Muscle layer of duodenum (tissue), 2 donors: ENCODE results near the gene ABHD4.

Experiments used
- H3K27ac ChIP-seq: one replicate; pipeline ENCODE4 v1.7.0; 2013; ENCODE audit warnings: mild to moderate bottlenecking, low read length
- H3K27me3 ChIP-seq: one replicate; pipeline ENCODE4 v1.7.0; 2013; ENCODE audit warnings: low read depth, mild to moderate bottlenecking, control low read depth, low read length
- H3K36me3 ChIP-seq, 2 donors: one replicate each; pipeline ENCODE4 v1.7.0; 2013; ENCODE audit warnings: low read length in 2 of 2, control low read depth in 1 of 2, mild to moderate bottlenecking in 1 of 2; ENCODE audit not compliant: insufficient read depth in 2 of 2, control insufficient read depth in 1 of 2
- H3K4me1 ChIP-seq, 2 donors: one replicate each; pipeline ENCODE4 v1.7.0; 2013; ENCODE audit warnings: low read length in 2 of 2, mild to moderate bottlenecking in 2 of 2, control low read depth in 1 of 2, moderate library complexity in 1 of 2; ENCODE audit not compliant: insufficient read depth in 2 of 2, control insufficient read depth in 1 of 2
- H3K4me3 ChIP-seq, 2 donors: one replicate each; pipeline ENCODE4 v1.7.0; 2013; ENCODE audit warnings: low read length in 2 of 2, low read depth in 1 of 2, mild to moderate bottlenecking in 1 of 2
- H3K9me3 ChIP-seq, 2 donors: one replicate each; pipeline ENCODE4 v1.7.0; 2013; ENCODE audit warnings: low read length in 2 of 2, control low read depth in 1 of 2, mild to moderate bottlenecking in 1 of 2; ENCODE audit not compliant: control insufficient read depth in 1 of 2
- donor health status: healthy.

The ABHD4 gene

DNA sequence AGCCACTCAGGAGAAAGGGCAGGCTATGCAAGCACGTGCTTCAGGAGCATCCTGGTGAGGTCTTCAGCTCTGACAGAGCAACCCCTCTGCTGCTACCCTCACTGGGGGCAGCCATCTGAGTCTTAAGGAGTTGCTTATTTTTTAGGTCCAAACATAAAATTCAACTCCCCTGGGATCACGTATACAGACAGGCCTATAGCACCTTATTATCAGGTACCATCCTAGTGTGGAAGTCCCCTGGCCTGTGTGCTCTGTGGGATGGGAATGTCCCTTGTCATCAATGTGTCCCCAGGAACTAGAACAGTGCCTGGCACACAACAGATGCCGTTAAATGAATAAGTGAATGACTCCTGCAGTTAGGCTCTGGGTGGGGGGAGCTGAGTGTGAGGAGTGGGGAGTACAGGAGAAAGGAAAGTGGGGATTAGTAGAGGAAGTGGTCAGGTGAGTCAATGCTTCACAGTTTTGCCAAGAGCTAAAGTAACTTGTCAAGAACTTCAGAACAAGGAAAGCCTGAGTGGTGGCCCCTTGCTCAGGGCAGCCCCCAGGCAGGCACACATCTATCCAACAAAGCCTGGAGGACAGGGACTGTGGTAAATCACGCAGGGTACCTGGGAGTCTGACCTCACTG lies 42.6 kb upstream of the ABHD4 start:
- Histone ChIP-seq H3K27me3 (no peaks in the 10 kb centered on the region), H3K4me3 (no peak overlapping the region), H3K4me1 (peaks cover 6 to 22% of the 10 kb centered on the region in 2 donors), H3K27ac (no peak overlapping the region), H3K9me3 (no peaks in the 10 kb centered on the region), H3K36me3 (no peaks in the 10 kb centered on the region)

DNA sequence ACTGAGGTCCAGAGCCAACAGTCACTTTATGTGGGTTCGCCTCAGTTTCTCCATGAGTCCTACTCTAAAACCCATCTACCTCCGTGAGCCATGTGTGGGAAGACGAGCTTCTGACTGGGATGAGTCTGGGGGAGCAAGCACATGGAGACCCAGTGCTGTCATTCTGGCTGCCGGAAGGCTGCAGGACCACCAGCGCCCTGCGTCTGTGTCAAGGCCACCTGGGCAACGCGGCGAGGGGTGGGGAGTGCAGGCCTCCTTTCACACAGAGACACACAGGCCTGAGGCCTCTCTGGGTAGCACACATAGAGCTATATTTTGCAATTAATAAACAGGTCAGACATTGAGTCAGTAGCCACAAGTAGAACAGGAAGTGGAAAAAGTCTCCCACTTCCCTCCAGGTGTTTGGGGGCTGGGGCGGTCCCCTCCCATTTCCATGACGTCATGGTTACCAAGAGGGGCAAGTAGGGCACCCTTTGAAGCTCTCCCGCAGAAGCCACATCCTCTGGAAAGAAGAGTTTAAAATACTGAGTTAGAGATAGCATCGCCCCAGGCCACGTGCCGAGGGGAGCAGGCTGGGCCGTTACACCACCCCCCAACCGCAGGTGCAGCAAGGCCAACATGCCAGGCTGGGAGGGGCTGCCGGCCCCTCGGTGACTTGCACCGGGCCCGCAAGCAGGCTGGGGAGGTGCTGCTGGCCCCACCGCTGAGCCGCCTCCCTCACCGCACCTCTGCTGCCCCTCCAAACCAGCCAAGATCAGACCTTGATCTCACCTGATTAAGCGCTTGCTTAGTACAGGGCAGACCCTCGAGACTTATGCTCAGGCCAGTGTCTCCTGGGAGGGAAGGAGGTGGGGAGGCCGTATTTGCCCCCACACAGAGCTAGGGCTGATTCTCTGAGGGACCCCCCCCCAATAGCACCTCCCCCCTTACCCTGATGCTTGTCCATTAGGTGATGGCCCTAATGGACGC lies 41.8 kb upstream of the ABHD4 start:
- H3K9me3 ChIP-seq = no peaks in the 10 kb centered on the region
- H3K4me3 ChIP-seq = peak overlapping the region; percentile 53 to 69
- peaks cover 10 to 16% of the 10 kb centered on the region in 2 donors for H3K4me1 ChIP-seq
- no peaks in the 10 kb centered on the region for H3K27me3 ChIP-seq
- no peaks in the 10 kb centered on the region for H3K36me3 ChIP-seq
- H3K27ac ChIP-seq = peak overlapping the region; percentile 84

DNA sequence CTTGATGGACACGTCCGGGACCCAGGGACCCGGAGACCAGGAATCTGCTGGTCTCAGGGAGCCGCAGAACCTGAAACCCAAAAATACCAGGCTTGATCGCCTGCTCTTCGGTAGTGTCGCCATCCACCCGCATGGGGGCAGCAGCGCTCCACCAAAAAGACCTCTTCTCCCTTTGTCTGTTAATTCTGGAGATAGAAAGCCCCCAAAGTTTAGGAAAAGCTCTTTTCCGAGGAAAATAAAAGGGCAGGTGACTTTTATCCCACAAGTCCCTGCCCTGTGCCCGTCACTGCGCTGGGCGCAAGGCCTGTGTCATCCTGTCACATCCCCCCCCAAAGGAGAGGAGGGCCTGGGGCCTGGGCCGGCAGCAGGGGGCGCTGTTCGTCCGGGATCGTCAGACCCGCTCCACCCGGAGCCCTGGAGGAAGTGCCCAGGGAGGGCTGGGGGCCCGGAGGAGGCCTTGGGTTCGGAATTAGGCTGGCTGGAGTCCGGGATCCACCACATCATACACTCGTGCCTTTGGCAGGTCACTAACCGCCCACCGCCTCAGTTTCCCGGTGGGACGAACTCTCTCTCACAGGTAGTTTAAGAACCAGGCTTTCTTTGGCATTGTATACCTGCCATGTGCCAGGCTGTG lies 41.0 kb upstream of the ABHD4 start:
- Histone ChIP-seq H3K4me3 (peak overlapping the region; percentile 53 to 69), H3K27me3 (no peaks in the 10 kb centered on the region), H3K9me3 (no peaks in the 10 kb centered on the region), H3K36me3 (no peaks in the 10 kb centered on the region), H3K4me1 (peaks cover 10 to 16% of the 10 kb centered on the region in 2 donors), H3K27ac (peak overlapping the region; percentile 84)

DNA sequence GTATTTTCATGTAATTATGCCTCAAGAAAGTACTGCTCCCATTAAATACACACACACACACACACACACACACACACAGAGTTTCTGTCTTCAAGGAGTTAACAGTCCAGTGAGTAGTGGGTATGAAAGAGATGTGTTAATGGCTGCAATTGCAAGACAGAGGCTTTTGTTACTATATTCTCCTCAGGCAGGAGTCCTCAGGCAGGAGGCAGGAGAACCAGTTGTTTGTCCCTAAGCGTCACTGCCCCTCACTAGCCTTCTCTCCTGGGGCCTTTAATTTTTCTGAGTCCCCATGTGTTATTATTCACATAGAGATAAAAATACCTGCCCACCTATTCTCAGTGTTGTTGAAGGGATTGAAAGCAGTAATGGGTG lies 40.3 kb upstream of the ABHD4 start:
- peak overlapping the region; percentile 84 for H3K27ac ChIP-seq
- H3K4me1 ChIP-seq = peaks cover 10 to 16% of the 10 kb centered on the region in 2 donors
- no peak overlapping the region for H3K4me3 ChIP-seq
- H3K9me3 ChIP-seq = no peaks in the 10 kb centered on the region
- no peaks in the 10 kb centered on the region for H3K27me3 ChIP-seq
- H3K36me3 ChIP-seq = no peaks in the 10 kb centered on the region

DNA sequence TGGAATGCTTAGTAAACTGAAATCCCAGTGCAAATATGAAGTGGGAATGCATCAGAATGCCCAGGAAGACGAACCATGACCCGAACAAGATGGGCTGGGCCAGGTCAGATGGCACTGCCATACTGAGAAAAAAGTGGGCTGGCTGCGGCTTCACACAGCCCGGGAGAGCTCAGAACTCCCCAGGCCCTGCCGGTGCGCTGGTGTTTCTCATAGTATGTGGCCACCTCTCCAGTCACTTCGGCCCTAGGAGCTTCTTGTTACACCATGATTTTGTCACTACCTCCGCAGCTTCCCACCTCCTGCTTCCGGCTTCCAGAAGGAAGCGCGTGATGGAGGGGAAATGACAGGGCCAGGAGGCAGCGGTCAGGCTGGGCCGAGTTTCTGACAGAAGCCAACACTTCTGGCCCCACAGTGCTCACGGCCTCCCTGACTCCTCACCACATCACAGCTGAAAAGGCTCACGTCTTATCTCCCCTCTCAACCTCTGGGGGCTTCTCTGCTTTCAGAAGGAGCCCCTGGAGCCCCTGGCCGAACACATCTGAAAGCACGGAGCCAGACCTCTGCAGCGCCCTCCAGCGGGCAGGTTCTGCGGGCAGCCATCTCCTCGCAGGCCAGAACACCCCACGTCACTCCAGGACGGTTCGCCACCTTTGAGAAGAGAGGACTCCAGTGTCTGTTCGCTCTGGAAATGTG lies 39.7 kb upstream of the ABHD4 start:
- Histone ChIP-seq H3K4me3 (no peak overlapping the region), H3K27me3 (no peaks in the 10 kb centered on the region), H3K4me1 (peaks cover 10 to 16% of the 10 kb centered on the region in 2 donors), H3K9me3 (no peaks in the 10 kb centered on the region), H3K36me3 (no peaks in the 10 kb centered on the region), H3K27ac (peak overlapping the region; percentile 84)

DNA sequence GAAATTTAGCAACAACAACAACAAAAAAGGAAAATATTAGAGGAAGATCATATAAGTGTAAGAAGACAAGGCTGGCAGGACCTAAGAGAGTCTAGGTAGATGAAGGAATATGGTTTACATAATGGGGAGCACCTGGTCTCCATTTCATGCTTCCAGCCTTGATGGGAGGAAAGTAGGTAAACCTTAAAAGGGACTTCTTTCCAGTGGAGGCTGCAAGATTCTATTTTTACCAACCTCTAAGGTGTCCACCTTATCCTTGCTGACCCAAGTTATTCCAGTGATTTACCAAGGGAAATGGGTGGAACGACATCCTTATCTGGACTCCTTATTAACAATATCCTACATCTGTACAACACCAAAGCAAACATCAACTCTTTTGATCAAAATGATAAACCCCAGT lies 39.1 kb upstream of the ABHD4 start:
- Histone ChIP-seq H3K9me3 (no peaks in the 10 kb centered on the region), H3K4me1 (peaks cover 14 to 16% of the 10 kb centered on the region in 2 donors), H3K4me3 (no peak overlapping the region), H3K27me3 (no peaks in the 10 kb centered on the region), H3K36me3 (peaks cover 0 to 6% of the 10 kb centered on the region in 2 donors), H3K27ac (peak overlapping the region; percentile 6)

DNA sequence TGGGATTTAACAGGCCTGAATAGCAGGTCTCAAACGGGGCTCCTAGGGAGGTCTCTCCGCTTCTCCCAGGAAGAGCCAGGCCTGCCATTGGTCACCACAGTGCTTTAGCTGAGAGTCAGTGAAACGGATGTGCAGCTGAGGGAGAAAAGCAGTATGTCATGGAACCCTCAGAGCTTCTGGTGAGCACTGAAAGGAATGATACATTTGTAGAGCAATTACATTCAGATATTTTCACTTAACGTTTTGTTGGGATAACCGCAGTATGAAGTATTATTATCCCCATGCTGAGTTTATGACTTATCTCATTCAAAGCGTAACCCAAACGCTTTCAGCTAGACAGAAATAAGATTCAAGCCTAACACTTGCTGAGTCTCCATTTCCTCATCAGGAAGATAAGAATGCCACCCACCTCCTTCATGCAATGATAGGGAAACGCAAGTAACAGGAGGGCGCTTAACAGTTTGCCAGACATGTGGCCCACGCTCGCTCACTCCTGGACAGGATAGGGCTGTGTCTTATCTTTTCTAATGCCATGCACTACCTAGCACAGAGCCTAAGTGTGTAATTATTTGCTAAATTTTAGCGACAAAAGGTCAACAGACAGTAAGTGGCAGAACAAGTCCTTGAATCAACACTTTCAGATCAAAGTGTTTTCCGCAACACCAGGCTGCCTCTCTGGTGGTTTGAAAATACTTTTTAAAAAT lies 37.3 kb upstream of the ABHD4 start:
- Histone ChIP-seq H3K27ac (peak overlapping the region; percentile 55), H3K4me3 (no peak overlapping the region), H3K4me1 (peaks cover 14 to 16% of the 10 kb centered on the region in 2 donors), H3K27me3 (no peaks in the 10 kb centered on the region), H3K36me3 (peaks cover 0 to 18% of the 10 kb centered on the region in 2 donors), H3K9me3 (no peaks in the 10 kb centered on the region)

DNA sequence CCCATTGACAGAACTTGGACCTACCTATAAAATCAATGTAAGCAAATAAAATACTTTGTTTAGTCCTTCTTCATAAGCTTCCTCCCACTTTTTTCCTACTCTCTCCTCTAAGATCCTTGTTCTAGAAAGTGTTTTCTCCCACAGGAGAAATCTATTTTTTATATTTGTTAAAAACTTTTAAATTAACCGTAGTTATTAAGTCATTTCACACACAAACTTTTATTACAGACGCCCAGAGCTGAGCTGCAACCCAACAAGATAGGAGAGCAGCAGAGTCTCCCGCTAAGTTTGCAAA lies 36.8 kb upstream of the ABHD4 start:
- H3K4me3 ChIP-seq = no peak overlapping the region
- peak overlapping the region; percentile 55 for H3K27ac ChIP-seq
- peaks cover 0 to 18% of the 10 kb centered on the region in 2 donors for H3K36me3 ChIP-seq
- no peaks in the 10 kb centered on the region for H3K27me3 ChIP-seq
- H3K9me3 ChIP-seq = no peaks in the 10 kb centered on the region
- H3K4me1 ChIP-seq = peaks cover 11 to 14% of the 10 kb centered on the region in 2 donors

DNA sequence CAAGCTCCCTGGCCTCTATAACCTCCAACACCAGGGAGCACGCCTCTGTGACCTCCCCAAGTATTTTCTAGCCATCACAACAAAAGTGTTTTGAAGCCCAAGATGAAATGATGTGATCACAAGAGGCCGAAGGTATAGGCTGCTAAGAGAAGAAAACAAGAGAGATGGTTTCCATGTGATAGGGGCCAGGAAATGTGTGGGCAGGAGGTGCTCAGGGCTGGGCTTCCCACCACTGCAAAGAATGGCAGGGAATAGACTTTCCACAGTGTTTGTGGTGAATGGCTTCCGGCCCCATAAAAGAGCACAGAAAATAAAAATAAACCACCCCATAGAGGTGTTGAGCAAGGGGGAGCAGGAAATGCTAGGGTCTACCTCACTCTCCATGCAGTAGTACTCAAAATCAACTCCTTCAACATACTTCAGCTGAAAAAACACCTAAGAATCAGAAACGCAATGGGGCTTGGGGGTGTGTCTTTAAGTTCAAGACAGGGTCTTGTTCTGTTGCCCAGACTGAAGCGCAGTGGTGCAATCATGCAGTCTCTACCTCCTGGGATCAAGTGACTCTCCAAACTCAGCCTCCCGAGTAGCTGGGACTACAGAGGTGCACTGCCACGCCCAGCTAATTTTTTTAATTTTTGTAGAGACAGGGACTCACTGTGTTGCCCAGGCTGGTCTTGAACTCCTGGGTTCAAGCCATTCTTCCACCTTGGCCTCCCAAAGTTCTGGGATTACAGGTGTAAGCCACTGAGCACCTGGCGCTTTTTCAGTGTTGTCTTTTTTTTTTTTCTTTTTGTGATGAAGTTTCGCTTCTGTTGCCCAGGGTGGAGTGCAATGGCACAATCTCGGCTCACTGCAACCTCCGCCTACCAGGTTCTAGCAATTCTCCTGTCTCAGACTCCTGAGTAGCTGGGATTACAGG lies 36.2 kb upstream of the ABHD4 start:
- H3K27me3 ChIP-seq = no peaks in the 10 kb centered on the region
- H3K36me3 ChIP-seq = peaks cover 0 to 18% of the 10 kb centered on the region in 2 donors
- H3K27ac ChIP-seq = peak overlapping the region; percentile 55
- H3K4me3 ChIP-seq = no peak overlapping the region
- peaks cover 5 to 14% of the 10 kb centered on the region in 2 donors for H3K4me1 ChIP-seq
- H3K9me3 ChIP-seq = no peaks in the 10 kb centered on the region

DNA sequence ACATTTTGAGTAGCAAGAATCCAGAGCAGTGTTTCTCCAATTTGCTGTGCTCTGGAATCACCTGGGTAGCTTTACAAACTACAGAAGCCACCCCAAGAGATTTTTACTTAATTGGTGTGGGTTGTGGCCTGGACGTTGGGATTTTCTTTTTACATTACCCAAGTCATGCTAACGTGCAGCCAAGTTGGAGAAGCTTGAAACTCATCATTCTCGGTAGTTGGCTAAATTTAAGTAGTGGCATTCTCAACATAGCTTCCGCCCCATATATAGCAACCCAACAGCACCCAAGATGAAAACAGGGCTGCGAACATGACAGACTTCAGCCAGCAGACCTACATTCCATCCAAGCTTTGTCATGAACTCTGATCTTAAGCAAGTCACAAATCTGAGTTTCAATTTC lies 34.1 kb upstream of the ABHD4 start:
- Histone ChIP-seq H3K9me3 (no peaks in the 10 kb centered on the region), H3K4me3 (no peak overlapping the region), H3K36me3 (peaks cover 0 to 18% of the 10 kb centered on the region in 2 donors), H3K4me1 (peaks cover 0 to 14% of the 10 kb centered on the region in 2 donors), H3K27me3 (no peaks in the 10 kb centered on the region), H3K27ac (peak overlapping the region; percentile 29)
